ENCODE results near the gene TMEM79. TPM values are rescaled to one million over a fixed set of nuclear protein-coding genes. Genes with fewer than 3 reads are reported as not detected.

TMEM79 gene
- total RNA-seq, 1 donor from 2014 or later = 4.8 TPM

GRCh38 chr1:156282479-156283222 lies 1.5 kb upstream of the TMEM79 start, which contains the start of gene SMG5:
TSS of gene SMG5 (minus strand) at chr1:156282825. CDS start at chr1:156282680, 145 bp downstream.
- no peaks in the 10 kb centered on the region for H3K9me3 ChIP-seq
- ATAC-seq (peak; percentile 96 to 98), DNase-seq (peak; percentile 97)
- intact Hi-C loops (cut with DNase I) = no loop called here
- H3K4me3 ChIP-seq = peak within 1 kb of the TSS; percentile 89
- H3K4me1 ChIP-seq = peaks cover 27% of the 10 kb centered on the region
- TF ChIP-seq CTCF (IDR thresholded peaks at IDR 0.05) = no peak
- peak within 1 kb of the TSS; percentile 89 for H3K27ac ChIP-seq
- H3K27me3 ChIP-seq (ENCODE audit: low read depth) = no peaks in the 10 kb centered on the region
- peaks cover 22% of the 10 kb centered on the region for H3K36me3 ChIP-seq

DNA sequence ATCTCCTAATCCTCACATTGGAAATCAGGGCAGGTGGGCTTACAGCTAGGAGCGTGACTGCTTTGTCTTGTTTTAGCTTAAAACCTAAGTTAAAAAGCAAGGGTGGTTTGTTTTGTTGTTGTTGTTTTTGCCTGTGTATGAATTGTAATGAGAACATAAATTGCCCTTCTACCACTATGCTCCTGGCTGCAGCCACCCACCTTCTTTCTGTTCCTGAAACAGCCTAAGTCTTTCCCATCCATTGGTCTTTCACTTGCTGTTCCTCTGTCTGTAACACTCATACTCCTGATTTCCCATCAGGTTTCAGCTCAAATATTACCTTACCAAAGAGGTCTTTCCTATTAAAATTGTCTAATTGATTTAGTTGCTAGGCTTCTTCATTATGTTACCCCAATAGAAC lies 604 bp upstream of the TMEM79 start:
- H3K9me3 ChIP-seq = no peaks in the 10 kb centered on the region
- no peak for DNase-seq
- TF ChIP-seq CTCF (IDR thresholded peaks at IDR 0.05) = no peak
- peaks cover 13% of the 10 kb centered on the region for H3K36me3 ChIP-seq
- H3K27ac ChIP-seq = no peak overlapping the region
- no peak for ATAC-seq
- intact Hi-C loops (cut with DNase I) = no loop called here
- H3K4me1 ChIP-seq = peaks cover 27% of the 10 kb centered on the region
- H3K4me3 ChIP-seq = peak overlapping the region; percentile 89
- H3K27me3 ChIP-seq (ENCODE audit: low read depth) = no peaks in the 10 kb centered on the region

GRCh38 chr1:156284757-156285156 lies 632 bp downstream of the TMEM79 start:
- TF ChIP-seq CTCF (IDR thresholded peaks at IDR 0.05) = no peak
- H3K27ac ChIP-seq = no peak overlapping the region
- ATAC-seq (no peak), DNase-seq (no peak)
- peaks cover 27% of the 10 kb centered on the region for H3K4me1 ChIP-seq
- intact Hi-C loops (cut with DNase I) = no loop called here
- H3K36me3 ChIP-seq = peaks cover 13% of the 10 kb centered on the region
- H3K9me3 ChIP-seq = no peaks in the 10 kb centered on the region
- no peaks in the 10 kb centered on the region for H3K27me3 ChIP-seq (ENCODE audit: low read depth)
- H3K4me3 ChIP-seq = no peak overlapping the region

DNA sequence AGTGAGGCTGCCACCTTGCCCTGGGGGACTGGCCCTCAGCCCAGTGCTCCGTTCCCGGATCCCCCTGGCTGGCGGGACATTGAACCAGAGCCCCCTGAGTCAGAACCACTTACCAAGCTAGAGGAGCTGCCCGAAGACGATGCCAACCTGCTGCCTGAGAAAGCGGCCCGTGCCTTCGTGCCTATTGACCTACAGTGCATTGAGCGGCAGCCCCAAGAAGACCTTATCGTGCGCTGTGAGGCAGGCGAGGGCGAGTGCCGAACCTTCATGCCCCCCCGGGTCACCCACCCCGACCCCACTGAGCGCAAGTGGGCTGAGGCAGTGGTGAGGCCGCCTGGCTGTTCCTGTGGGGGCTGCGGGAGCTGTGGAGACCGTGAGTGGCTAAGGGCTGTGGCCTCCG lies 1.3 kb downstream of the TMEM79 start:
- no peak for TF ChIP-seq CTCF (IDR thresholded peaks at IDR 0.05)
- Histone ChIP-seq H3K27me3 (ENCODE audit: low read depth) (no peaks in the 10 kb centered on the region), H3K4me3 (no peak overlapping the region), H3K4me1 (peaks cover 27% of the 10 kb centered on the region), H3K27ac (no peak overlapping the region), H3K36me3 (peaks cover 12% of the 10 kb centered on the region), H3K9me3 (no peaks in the 10 kb centered on the region)
- intact Hi-C loops (cut with DNase I) = no loop called here
- DNase-seq (no peak), ATAC-seq (no peak)

DNA sequence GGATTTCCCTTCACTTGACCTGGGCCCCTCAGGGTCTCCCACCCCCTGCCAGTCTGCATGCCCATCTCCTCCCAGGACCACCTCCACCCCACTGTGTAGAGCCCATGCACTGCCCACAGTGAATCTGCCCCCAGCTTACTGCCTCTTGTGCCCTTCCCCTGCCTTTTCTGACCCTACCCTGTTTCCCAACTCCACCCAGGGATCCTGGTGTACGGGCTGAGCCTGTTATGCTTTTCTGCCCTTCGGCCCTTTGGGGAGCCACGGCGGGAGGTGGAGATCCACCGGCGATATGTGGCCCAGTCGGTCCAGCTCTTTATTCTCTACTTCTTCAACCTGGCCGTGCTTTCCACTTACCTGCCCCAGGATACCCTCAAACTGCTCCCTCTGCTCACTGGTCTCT lies 1.9 kb downstream of the TMEM79 start:
- Histone ChIP-seq H3K36me3 (peaks cover 12% of the 10 kb centered on the region), H3K4me1 (peaks cover 21% of the 10 kb centered on the region), H3K9me3 (no peaks in the 10 kb centered on the region), H3K27me3 (ENCODE audit: low read depth) (no peaks in the 10 kb centered on the region), H3K27ac (no peak overlapping the region), H3K4me3 (no peak overlapping the region)
- no peak for TF ChIP-seq CTCF (IDR thresholded peaks at IDR 0.05)
- ATAC-seq (no peak), DNase-seq (no peak)
- intact Hi-C loops (cut with DNase I) = no loop called here
